RWPE2 (cell line): ENCODE results near the gene ARPP19.

ENCODE experiments used
- ATAC-seq: fragments of 200-7000 bp; cut with Tn5 transposase; 3 replicates; pipeline ENCODE4 v1.9.1; 2021; ENCODE audit warnings: low read depth
- DNase-seq: peaks from one replicate; pipeline ENCODE4 v3.0.0-alpha.2; 2020; ENCODE audit warnings: low spot score
- H3K27ac ChIP-seq: fragments of 450-650 bp; 2 replicates; pipeline ENCODE4 v1.5.1; 2017; ENCODE audit warnings: mild to moderate bottlenecking; ENCODE audit not compliant: poor library complexity, severe bottlenecking
- H3K27me3 ChIP-seq: fragments of 250-450 bp; sonication (Bioruptor Pico); 2 replicates; pipeline ENCODE4 v1.5.1; 2021; ENCODE audit warnings: mild to moderate bottlenecking, moderate library complexity; ENCODE audit not compliant: insufficient read depth, poor library complexity, severe bottlenecking
- H3K36me3 ChIP-seq: fragments of 250-450 bp; sonication (Bioruptor Pico); 2 replicates; pipeline ENCODE4 v1.5.1; 2020; ENCODE audit warnings: low read depth, mild to moderate bottlenecking, moderate library complexity
- H3K4me1 ChIP-seq: fragments of 250-450 bp; sonication (Bioruptor Pico); 2 replicates; pipeline ENCODE4 v1.5.1; 2021; ENCODE audit warnings: mild to moderate bottlenecking, moderate library complexity; ENCODE audit not compliant: insufficient read depth, poor library complexity, severe bottlenecking
- H3K4me3 ChIP-seq: fragments of 250-450 bp; sonication (Bioruptor Pico); 2 replicates; pipeline ENCODE4 v1.5.1; 2021; ENCODE audit warnings: mild to moderate bottlenecking, moderate library complexity; ENCODE audit not compliant: severe bottlenecking
- H3K9me3 ChIP-seq: fragments of 250-450 bp; sonication (Bioruptor Pico); 2 replicates; pipeline ENCODE4 v1.5.1; 2021; ENCODE audit warnings: mild to moderate bottlenecking, moderate library complexity; ENCODE audit not compliant: severe bottlenecking
- TF ChIP-seq, protein P1 (sequence below): fragments of 450-650 bp; IDR thresholded peaks from one replicate; pipeline ENCODE4 v1.5.1; 2017; ENCODE audit warnings: mild to moderate bottlenecking, moderate library complexity; ENCODE audit not compliant: poor library complexity, severe bottlenecking

Gene ARPP19

DNA sequence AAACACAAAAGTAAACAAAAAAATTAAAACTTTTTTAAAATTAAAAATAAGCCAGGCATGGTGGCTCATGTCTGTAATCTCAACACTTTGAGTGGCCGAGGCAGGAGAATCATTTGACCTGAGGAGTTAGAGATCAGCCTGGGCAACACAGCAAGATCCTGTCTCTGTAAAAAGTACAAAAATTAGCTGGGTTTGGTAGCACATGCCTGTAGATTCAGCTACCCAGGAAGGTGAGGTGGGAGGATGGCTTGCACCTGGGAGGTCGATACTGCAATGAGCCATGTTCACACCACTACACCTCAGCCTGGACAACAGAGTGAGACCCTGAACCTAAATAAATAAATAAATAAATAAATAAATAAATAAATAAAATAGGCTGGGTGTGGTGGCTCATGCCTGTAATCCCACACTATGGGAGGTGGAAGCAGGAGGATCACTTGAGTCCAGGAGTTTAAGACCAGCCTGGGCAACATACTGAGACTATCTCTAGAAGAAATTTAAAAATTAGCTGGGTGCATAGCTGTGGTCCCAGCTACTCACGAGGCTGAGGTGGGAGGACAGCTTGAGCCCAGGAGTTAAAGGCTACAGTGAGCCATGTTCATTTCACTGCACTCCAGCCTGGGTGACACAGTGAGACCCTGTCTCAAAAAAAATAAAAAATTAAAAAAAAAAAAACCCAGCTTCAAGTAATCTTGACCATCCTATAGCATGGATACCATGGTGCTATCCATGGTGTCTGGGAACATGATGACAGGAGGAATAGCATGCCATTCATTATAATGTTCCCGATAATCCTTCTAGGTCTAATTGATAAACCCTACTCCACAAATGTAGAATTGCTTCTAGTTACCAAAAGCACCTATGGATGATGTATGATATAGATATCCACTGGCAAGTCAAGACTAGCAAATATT, 44.4 kb downstream of the ARPP19 start:
- Histone ChIP-seq H3K27ac (no peak overlapping the region), H3K36me3 (no peaks in the 10 kb centered on the region), H3K4me3 (no peak overlapping the region), H3K9me3 (no peaks in the 10 kb centered on the region), H3K27me3 (no peaks in the 10 kb centered on the region), H3K4me1 (peaks cover 18% of the 10 kb centered on the region)
- ATAC-seq, result no peak
- DNase-seq, result no peak
- TF ChIP-seq, protein P1, sequence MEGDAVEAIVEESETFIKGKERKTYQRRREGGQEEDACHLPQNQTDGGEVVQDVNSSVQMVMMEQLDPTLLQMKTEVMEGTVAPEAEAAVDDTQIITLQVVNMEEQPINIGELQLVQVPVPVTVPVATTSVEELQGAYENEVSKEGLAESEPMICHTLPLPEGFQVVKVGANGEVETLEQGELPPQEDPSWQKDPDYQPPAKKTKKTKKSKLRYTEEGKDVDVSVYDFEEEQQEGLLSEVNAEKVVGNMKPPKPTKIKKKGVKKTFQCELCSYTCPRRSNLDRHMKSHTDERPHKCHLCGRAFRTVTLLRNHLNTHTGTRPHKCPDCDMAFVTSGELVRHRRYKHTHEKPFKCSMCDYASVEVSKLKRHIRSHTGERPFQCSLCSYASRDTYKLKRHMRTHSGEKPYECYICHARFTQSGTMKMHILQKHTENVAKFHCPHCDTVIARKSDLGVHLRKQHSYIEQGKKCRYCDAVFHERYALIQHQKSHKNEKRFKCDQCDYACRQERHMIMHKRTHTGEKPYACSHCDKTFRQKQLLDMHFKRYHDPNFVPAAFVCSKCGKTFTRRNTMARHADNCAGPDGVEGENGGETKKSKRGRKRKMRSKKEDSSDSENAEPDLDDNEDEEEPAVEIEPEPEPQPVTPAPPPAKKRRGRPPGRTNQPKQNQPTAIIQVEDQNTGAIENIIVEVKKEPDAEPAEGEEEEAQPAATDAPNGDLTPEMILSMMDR, result no peak

DNA sequence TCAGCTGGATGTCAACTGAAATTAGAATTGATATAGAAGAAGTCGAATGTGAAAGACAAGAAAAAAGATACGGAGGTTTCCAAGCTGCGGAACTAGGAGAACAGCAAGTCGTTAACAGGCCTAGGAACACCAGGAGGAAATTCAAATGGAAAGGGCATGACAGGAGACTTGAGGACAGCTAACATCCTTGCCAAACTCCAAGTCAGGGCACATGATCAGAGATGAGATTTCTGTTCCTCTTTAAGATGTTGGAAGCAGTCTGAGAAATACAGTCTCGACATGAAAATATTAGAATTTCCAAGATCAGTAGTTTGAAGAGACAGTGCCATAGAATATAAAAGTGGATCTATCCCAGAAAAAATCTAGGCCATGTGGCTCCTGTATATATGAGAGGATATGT, 45.2 kb downstream of the ARPP19 start:
- Histone ChIP-seq H3K27me3 (no peaks in the 10 kb centered on the region), H3K4me3 (no peak overlapping the region), H3K27ac (peak overlapping the region; percentile 2), H3K36me3 (no peaks in the 10 kb centered on the region), H3K4me1 (peaks cover 20% of the 10 kb centered on the region), H3K9me3 (no peaks in the 10 kb centered on the region)
- TF ChIP-seq, protein P1, result no peak
- DNase-seq (no peak), ATAC-seq (no peak)

DNA sequence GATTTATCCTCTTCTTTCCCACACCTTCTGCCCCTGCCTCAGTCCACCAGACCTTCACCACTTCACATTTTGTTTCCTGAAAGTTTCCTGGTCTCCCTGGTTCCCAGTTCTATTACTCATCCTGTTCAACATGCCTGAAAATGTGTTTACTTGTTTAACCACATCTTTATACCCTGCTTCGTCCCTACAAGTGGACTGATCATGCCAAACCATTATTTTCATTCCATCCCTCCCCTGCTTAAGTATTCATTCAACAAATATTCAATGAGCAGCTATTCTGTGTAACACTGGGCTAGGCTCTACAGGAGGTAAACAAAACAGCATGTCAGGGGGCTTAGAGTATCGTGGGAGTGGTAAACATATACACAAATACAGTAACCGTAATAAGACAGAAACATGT, 45.6 kb downstream of the ARPP19 start:
- Histone ChIP-seq H3K4me3 (no peak overlapping the region), H3K36me3 (no peaks in the 10 kb centered on the region), H3K27ac (peak overlapping the region; percentile 2), H3K4me1 (peaks cover 24% of the 10 kb centered on the region), H3K27me3 (no peaks in the 10 kb centered on the region), H3K9me3 (no peaks in the 10 kb centered on the region)
- DNase-seq (no peak), ATAC-seq (peak; percentile 77)
- TF ChIP-seq, protein P1, result no peak

DNA sequence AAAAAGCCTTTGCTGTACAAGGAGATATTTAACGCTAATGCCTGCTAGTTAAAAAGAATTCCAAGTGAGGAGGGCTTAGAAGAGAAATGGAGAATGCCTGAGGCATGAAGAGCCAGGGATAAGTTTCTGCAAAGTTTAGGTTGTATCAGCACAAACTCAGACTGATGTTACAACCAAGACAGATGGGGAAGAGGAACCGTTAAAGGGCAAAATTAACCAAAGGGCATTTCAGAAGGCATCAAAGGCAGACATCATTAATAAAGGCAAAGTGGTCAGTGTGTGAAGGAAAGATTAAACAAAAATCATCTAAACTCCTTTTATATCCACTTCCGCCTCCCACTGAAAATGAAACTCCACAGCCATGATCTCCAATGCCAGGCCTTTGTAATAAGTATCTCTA, 47.1 kb downstream of the ARPP19 start:
- no peak overlapping the region for H3K4me3 ChIP-seq
- H3K27me3 ChIP-seq, result no peaks in the 10 kb centered on the region
- H3K4me1 ChIP-seq, result peaks cover 18% of the 10 kb centered on the region
- no peaks in the 10 kb centered on the region for H3K36me3 ChIP-seq
- H3K27ac ChIP-seq, result no peak overlapping the region
- H3K9me3 ChIP-seq, result no peaks in the 10 kb centered on the region
- DNase-seq, result no peak
- ATAC-seq, result no peak
- TF ChIP-seq, protein P1, result no peak

DNA sequence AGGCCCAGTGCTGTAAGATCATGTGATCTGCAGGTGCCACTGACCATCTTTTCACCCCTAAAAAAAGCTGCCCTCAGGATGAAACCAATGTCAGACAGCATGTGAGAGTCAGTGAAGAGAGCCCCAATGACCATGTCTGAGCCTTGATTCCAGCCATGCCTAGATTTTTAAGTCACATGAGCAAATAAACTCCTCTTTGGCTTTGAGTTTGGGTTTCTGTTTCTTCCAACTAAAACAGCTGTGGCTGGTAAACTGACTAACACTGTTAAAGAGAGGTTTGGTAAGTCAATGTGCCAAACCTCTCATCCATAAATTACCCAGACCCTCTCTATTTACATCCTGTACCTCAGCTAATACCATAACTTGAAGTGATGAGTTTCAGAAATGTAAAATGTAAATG, 48.4 kb downstream of the ARPP19 start:
- no peak overlapping the region for H3K27ac ChIP-seq
- TF ChIP-seq, protein P1, result no peak
- H3K4me1 ChIP-seq, result peaks cover 18% of the 10 kb centered on the region
- no peaks in the 10 kb centered on the region for H3K27me3 ChIP-seq
- DNase-seq (no peak), ATAC-seq (no peak)
- H3K36me3 ChIP-seq, result no peaks in the 10 kb centered on the region
- H3K9me3 ChIP-seq, result no peaks in the 10 kb centered on the region
- H3K4me3 ChIP-seq, result no peak overlapping the region
